ENCODE measurements around the gene LINC00237.

DNA sequence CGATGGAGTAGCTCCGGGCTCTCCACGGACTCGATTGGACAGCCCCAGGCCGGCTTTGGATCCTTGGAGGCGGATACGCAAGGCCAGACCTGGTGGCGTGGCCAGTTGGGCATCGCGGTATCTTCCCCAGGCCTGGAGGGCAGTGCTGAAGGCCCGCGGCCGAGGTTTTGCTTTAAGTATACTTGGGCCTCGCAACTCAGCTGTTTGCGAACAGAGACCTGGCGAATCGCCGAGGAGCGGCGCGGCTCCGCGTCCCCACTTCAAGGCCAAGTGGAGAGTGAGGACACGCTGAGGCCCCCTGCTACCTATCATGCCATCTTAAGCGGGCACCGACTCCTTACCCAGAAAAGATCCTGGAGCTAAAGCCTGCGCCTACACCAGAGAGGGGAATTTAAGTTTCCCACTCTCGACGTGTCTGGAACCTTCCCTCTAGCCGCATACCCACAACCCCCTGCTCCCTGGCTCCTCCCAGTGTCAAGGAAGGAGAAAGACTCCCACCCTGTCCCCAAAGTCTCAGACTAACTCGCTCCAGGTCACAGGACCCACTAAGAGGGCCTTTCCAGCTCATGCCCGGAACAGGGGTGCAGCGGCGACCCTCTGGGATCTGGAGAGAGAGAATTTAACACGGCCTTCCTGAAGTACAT lies 4.1 kb downstream of the LINC00237 start:
- TF ChIP-seq, protein P1, sequence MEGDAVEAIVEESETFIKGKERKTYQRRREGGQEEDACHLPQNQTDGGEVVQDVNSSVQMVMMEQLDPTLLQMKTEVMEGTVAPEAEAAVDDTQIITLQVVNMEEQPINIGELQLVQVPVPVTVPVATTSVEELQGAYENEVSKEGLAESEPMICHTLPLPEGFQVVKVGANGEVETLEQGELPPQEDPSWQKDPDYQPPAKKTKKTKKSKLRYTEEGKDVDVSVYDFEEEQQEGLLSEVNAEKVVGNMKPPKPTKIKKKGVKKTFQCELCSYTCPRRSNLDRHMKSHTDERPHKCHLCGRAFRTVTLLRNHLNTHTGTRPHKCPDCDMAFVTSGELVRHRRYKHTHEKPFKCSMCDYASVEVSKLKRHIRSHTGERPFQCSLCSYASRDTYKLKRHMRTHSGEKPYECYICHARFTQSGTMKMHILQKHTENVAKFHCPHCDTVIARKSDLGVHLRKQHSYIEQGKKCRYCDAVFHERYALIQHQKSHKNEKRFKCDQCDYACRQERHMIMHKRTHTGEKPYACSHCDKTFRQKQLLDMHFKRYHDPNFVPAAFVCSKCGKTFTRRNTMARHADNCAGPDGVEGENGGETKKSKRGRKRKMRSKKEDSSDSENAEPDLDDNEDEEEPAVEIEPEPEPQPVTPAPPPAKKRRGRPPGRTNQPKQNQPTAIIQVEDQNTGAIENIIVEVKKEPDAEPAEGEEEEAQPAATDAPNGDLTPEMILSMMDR (IDR thresholded peaks at IDR 0.05): no peak
- no peak for TF ChIP-seq POLR2A (IDR thresholded peaks at IDR 0.05)
